Activated T-helper 9 cell treated with anti-CD3 and anti-CD28 coated beads, Interleukin-2, amount 50 U/mL, for 16 hours (primary cell): ENCODE results near the gene RAB5IF.
"Not testable (repeated sequence)": the region's sequence is repeated elsewhere in the genome, so short reads cannot be mapped to it uniquely, and the experiment has no call there.

ENCODE experiments used
- DNase-seq: peaks from one replicate; pipeline ENCODE4 v3.0.0-alpha.2; 2020; ENCODE audit warnings: low read depth

Gene RAB5IF

GRCh38 chr20:36585410-36586125, 20.0 kb upstream of the RAB5IF start:
- DNase-seq: no peak

- no peak for DNase-seq
These were observed 18.1 kb upstream of the RAB5IF start for GRCh38 chr20:36587388-36588070.

GRCh38 chr20:36591281-36591680, 14.3 kb upstream of the RAB5IF start:
- DNase-seq: no peak

- peak; percentile 46 for DNase-seq
These were observed 13.5 kb upstream of the RAB5IF start for GRCh38 chr20:36591854-36592641.

DNA sequence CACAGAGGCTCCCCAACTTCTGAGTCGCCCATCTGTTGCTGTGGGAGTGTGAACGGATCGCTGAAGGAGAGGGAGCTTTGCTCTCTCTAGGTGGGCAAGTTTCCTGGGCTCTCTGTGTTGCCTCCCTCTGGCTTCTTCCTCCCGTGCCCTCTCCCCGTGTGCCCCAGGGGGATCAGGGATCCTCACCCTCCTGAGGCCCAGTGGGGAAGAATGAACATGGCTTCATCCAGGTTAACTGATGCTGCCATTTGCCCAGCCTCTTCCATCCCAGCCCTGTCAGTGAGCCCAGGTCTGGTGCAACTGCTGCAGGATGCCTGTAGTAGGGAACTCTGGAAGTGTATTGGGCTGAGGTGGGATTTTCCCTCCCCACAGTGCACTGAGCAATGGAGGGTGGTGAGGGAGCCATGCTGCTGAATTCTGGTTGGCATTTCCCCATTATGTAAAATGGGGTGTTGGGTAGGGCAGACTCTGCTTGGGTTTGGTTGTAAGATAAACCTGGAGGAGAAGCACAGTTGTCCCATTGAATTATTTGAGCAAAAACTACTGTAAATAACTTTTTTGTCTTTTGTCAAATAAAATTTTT, 12.1 kb upstream of the RAB5IF start:
- no peak for DNase-seq

GRCh38 chr20:36599912-36600345, 5.7 kb upstream of the RAB5IF start:
- no peak for DNase-seq

GRCh38 chr20:36601540-36601939, 4.0 kb upstream of the RAB5IF start:
- no peak for DNase-seq

- DNase-seq: peak; percentile 20
These were observed 604 bp upstream of the RAB5IF start for GRCh38 chr20:36604952-36605398.

DNA sequence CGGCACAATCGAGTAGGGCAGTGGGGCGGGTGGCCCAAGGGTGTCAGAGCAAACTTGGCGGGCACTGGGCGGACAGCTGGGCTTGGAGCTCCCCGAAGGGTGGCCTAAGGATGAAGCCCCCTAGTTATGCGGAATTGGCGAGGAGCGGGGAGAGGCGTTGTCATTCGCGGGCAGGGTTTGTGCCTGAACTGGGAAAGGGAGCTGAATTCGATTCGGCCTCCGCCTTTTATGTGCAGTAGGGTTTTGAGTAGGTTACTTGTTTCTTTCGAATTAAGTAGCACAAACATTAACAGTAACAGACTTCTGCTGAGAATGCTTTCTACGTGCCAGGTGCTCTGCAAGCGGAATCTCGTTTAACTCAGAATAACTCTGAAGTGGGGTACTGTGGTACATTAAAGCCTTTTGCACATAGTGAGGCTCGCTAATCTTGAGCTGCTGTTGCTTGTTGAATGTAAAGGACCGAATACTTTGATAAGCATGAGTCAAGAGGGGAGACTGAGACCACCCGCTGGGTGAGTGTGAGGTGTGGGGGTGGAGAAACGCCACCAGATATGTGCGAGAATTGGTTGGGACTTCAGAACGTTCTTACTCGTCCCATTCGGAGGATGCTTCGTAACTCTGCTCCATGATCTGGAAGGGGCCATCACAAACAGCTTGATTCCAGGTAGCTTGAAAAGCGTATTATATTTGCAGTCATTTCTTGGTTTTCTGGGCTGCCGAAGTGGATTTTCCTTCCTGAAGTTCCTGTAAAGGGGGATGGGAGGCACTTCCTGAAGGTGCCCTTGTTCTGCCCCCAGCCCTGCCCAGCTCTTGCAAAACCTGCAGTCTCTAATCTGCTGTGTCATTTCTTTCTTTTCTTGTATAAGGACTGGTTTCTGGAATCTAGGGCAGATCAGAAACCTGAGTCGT, 833 bp downstream of the RAB5IF start:
- DNase-seq: no peak

- DNase-seq: no peak
These were observed 2.2 kb downstream of the RAB5IF start for GRCh38 chr20:36607586-36608387.

DNA sequence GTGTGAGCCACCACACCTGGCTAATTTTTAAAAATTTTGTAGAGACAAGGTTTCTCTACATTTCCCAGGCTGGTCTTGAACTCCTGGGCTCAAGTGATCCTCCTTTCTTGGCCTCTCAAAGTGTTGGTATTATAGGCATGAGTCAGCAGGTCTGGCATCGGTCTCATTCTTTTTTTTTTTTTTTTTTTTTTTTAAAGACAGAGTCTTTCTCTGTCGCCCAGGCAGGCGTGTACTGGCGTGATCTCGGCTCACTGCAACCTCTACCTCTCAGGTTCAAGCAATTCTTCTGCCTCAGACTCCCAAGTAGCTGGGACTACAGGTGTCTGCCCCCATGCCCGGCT, 2.8 kb downstream of the RAB5IF start:
- DNase-seq: not testable (repeated sequence)

- no peak for DNase-seq
These were observed 6.0 kb downstream of the RAB5IF start for GRCh38 chr20:36611625-36612024.

DNA sequence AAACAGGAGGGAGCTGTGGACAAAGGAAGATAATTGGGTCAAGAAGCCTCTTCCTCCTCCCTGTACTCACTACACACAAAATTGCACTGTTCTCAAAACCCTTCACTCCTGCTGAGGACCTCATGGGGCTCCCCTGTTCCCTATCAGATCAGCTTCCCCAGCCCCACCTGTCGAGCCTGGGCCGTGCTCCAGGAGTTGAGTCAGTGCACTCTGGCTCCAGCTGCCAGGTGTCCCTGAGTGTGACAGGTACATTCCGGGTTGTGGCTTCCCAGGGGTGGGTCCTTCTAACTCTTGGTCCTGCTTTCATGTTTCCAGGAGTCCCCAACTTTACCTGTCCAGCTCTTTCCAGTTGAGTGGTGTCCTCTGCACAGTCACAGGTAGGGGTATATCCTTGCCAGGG, 8.4 kb downstream of the RAB5IF start:
- no peak for DNase-seq

GRCh38 chr20:36614781-36615557, 9.4 kb downstream of the RAB5IF start:
- DNase-seq: no peak

- DNase-seq: no peak
These were observed 15.3 kb downstream of the RAB5IF start for GRCh38 chr20:36620917-36621316.

DNA sequence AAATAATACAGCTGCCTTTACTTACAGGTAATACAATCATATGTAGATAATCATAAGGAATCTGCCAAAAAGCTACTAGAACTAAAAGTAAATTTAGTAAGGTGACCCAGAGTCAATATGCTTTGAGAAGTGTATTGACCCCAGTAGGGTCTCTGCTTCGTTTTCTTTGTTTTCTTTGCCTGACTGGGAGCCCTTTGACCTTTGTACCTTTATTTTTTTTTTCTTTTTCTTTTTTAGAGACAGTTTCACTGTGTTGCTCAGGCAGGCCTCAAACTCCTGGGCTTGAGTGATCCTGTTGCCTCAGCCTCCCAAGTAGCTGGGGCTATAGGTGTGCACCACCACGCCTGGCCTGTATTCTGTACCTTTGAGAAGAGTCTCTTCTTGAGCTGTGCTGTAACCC, 17.9 kb downstream of the RAB5IF start:
- DNase-seq: no peak

DNA sequence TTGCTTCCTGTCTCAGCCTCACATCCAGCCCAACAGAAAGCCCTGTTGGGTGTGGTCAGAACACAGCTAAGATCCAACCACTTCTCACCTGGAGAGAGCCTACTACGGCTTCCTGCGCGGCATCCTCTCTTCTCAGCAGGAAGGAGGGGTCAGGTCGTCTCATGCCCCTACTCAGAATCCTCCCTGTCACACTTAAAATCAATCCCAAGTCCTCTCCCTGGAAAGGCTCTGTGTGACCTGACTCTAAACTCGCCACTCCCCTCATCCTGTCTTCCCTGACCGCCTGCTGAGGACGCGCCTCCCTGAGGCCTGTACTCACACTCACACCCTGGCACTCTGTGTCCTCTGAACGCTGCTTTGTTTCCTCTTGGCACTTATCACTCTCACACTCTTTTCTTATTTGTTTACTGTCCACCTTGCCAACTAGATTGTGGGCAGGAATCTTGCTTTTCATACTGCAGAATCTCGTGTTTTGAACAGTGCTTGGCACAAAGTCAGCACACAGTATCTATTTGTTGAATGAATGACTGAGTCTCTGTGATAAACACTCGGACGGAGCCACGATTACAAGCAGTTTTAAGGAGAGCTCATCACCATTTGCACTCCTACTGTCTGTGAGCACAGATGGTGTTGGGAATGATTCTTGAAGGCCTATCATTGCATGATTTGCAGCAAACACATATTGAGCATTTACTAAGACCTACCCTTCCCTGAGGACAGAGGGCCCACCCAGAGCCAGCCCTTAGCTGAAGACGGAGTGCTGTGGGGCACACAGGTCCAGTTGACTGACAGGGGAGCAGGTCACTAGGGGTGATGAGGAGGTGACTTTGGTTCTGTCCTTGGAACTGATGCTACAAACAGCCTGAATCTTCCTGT, 18.7 kb downstream of the RAB5IF start:
- DNase-seq: no peak

GRCh38 chr20:36624944-36625324, 19.4 kb downstream of the RAB5IF start:
- DNase-seq: no peak

DNA sequence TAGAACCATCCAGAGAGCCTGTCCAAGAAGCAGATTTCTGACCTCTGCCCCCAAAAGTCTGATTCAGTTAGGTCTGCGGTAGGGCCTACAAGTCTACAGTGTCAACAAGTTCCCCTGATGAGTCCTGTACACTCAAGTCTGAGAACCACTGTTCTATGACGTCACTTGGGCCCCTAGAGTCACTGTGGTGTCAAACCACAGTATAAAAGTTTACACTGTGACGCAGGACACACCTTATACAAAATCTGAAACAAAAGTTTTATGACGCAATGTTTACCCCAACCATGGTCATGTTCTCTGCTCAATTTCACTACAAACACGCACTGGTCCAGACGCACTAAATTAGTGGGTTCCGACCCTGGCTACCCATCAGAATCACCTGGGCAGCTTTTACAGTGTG, 22.5 kb downstream of the RAB5IF start:
- no peak for DNase-seq
